Gastroesophageal sphincter (tissue), 4 donors: ENCODE data around the gene CAPS. TPM values are rescaled to one million over a fixed set of nuclear protein-coding genes. Genes with fewer than 3 reads are reported as not detected.

Source experiments
- ATAC-seq: fragments of 150-250 bp; one replicate; pipeline ENCODE4 v1.9.1; 2016; ENCODE audit warnings: mild to moderate bottlenecking, moderate library complexity
- H3K27ac ChIP-seq, 4 donors: fragments of 200-600 bp; sonication (generic) in 3 of 4; 1 replicate in 3 of 4; 2 replicates in 1 of 4; pipeline ENCODE4 v1.5.1; 2016 to 2019
- H3K27me3 ChIP-seq: fragments of 200-600 bp; sonication (generic); one replicate; pipeline ENCODE4 v1.5.1; 2019
- H3K36me3 ChIP-seq, 2 donors: fragments of 200-600 bp; sonication (generic); one replicate each; pipeline ENCODE4 v1.5.1; 2019; ENCODE audit warnings: control low read depth in 1 of 2
- H3K4me1 ChIP-seq, 3 donors: fragments of 200-600 bp; sonication (generic); 1 replicate in 2 of 3; 2 replicates in 1 of 3; pipeline ENCODE4 v1.5.1; 2016 to 2019; ENCODE audit warnings: control low read depth in 2 of 3
- H3K4me3 ChIP-seq, 2 donors: fragments of 200-600 bp; sonication (generic); one replicate each; pipeline ENCODE4 v1.5.1; 2019; ENCODE audit warnings: mild to moderate bottlenecking in 1 of 2, moderate library complexity in 1 of 2
- H3K9me3 ChIP-seq, 3 donors: fragments of 200-600 bp; sonication (generic); one replicate each; pipeline ENCODE4 v1.5.1; 2017 to 2019; ENCODE audit warnings: control low read depth in 2 of 3
- EP300 ChIP-seq: sonication (generic); formaldehyde crosslinking; IDR thresholded peaks from one replicate; pipeline ENCODE4 v1.6.1; 2017; ENCODE audit warnings: antibody characterized with exemption, mild to moderate bottlenecking
- POLR2A ChIP-seq, 2 donors: fragments of 450-650 bp; IDR thresholded peaks; one replicate each; pipeline ENCODE4 v1.6.1; 2017; ENCODE audit warnings: antibody characterized with exemption in 2 of 2, mild to moderate bottlenecking in 2 of 2, moderate library complexity in 1 of 2
- POLR2AphosphoS5 ChIP-seq: sonication (generic); formaldehyde crosslinking; IDR thresholded peaks from one replicate; pipeline ENCODE4 v1.6.1; 2017; ENCODE audit warnings: antibody characterized with exemption
- WGBS, 2 donors: methylation state at CpG; one replicate each; pipeline ENCODE4 v1.1.5; 2018; ENCODE audit warnings: low coverage in 1 of 2; 5-methylcytosine and 5-hydroxymethylcytosine counted together
- total RNA-seq, 4 donors: library from RNA; depleted of rRNA; stranded (reverse); fragments of >200 nt; gene quantifications; one replicate each; pipeline ENCODE4 v1.1.0, GENCODE V29; 2016
- TF ChIP-seq, protein P1 (sequence below), 4 experiments: fragments of 200-600 bp in 2 of 4; fragments of 450-650 bp in 2 of 4; sonication (generic) in 1 of 4; IDR thresholded peaks; one replicate each; pipeline ENCODE4 v1.5.1; 2017 to 2019; ENCODE audit warnings: antibody characterized with exemption in 4 of 4, mild to moderate bottlenecking in 2 of 4, moderate library complexity in 2 of 4

The CAPS gene
- total RNA-seq, 4 donors from 2014 or later: 10.0 to 19.6 (median 15.2) TPM

DNA sequence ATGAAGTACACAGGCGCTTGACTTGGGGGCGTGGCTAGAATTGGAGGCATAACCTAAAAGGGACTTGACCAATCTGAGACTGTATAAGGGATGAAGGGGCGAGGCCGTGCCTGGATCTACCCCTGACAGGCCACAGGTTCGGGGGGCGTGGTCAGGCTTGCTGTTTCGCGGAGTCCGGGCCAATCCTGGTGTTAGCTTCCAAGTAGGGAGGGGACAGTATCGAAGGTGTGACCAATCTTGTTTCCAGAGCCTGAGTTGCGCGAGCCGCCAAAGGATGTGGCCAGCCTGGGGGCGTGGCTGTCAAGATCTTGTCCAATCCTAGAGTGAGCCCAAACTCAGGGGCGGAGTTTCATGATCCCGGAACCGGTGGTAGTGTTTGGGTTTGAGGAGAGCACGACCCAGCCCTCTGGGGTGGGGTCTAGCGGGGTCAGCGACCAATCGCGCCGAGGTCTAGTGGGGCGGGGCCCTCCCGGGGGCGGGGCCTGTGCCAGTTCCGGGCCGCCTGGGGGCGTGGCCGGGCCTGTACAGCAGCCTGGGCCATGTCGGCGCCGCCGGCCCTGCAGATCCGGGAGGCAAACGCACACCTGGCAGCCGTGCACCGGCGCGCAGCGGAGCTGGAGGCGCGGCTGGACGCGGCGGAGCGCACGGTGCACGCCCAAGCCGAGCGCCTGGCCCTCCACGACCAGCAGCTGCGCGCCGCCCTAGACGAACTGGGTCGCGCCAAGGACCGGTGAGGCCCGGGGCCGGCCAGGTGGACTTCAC is 9.5 kb upstream of the CAPS start, which contains the start of gene VMAC:
TSS of gene VMAC (plus strand) at position 521 of the 762 bp plus-strand sequence. CDS start at position 540, 19 bp downstream.
- peak within 1 kb of the TSS; percentile 73 to 82 for H3K4me3 ChIP-seq
- H3K4me1 ChIP-seq: peaks cover 0 to 57% (median 22%) of the 10 kb centered on the region in 3 donors
- peak within 1 kb of the TSS; percentile 81 to 94 (median 88) for H3K27ac ChIP-seq
- 2 to 5% methylated on average over 4 to 11 of the region's 61 CpGs for WGBS, 2 donors
- ATAC-seq: peak; percentile 82
- H3K27me3 ChIP-seq: no peaks in the 10 kb centered on the region
- TF ChIP-seq POLR2AphosphoS5 (peak; percentile 43), EP300 (no peak), POLR2A (IDR thresholded peaks at IDR 0.05) (peak; percentile 66 to 67)
- TF ChIP-seq, protein P1, sequence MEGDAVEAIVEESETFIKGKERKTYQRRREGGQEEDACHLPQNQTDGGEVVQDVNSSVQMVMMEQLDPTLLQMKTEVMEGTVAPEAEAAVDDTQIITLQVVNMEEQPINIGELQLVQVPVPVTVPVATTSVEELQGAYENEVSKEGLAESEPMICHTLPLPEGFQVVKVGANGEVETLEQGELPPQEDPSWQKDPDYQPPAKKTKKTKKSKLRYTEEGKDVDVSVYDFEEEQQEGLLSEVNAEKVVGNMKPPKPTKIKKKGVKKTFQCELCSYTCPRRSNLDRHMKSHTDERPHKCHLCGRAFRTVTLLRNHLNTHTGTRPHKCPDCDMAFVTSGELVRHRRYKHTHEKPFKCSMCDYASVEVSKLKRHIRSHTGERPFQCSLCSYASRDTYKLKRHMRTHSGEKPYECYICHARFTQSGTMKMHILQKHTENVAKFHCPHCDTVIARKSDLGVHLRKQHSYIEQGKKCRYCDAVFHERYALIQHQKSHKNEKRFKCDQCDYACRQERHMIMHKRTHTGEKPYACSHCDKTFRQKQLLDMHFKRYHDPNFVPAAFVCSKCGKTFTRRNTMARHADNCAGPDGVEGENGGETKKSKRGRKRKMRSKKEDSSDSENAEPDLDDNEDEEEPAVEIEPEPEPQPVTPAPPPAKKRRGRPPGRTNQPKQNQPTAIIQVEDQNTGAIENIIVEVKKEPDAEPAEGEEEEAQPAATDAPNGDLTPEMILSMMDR (IDR thresholded peaks at IDR 0.05): peak in 2 of 4 experiments; percentile 6 to 27
- H3K9me3 ChIP-seq: no peaks in the 10 kb centered on the region
- peaks cover 0 to 39% of the 10 kb centered on the region in 2 donors for H3K36me3 ChIP-seq

DNA sequence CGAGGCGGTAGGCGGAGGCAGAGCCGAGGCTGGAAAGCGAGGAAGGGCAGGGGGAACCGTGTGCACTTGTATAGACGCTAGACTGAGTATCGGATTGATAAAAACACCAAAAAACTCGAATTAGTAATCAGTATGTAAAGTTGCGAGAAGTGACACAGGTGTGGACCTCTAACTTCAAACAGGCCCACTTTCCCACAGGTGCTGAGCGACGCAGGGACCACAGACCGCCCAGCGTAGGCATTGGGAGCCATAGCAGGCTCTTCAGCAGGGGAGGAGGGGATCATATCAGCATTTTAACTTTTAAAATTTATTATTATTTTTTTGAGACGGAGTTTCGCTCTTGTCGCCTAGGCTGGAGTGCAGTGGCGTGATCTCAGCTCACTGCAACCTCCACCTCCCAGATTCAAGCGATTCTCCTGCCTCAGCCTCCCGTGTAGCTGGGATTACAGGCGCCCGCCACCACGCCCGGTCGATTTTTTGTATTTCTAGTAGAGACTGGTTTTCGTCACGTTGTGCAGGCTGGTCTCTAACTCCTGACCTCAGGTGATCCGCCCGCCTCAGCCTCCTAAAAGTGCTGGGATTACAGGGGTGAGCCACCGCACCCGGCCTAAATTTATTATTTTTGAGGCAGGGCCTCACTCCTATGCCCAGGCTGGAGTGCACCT is 8.8 kb upstream of the CAPS start:
- TF ChIP-seq POLR2AphosphoS5 (no peak), EP300 (no peak), POLR2A (IDR thresholded peaks at IDR 0.05) (no peak)
- TF ChIP-seq, protein P1 (IDR thresholded peaks at IDR 0.05): no peak
- peaks cover 0 to 40% of the 10 kb centered on the region in 2 donors for H3K36me3 ChIP-seq
- H3K27me3 ChIP-seq: no peaks in the 10 kb centered on the region
- no peaks in the 10 kb centered on the region for H3K9me3 ChIP-seq
- 45 to 56% methylated on average over 4 to 24 of the region's 31 CpGs for WGBS, 2 donors
- ATAC-seq: no peak
- peak overlapping the region; percentile 62 to 94 (median 88) for H3K27ac ChIP-seq
- H3K4me1 ChIP-seq: peaks cover 0 to 50% (median 22%) of the 10 kb centered on the region in 3 donors
- H3K4me3 ChIP-seq: peak overlapping the region; percentile 73 to 75

DNA sequence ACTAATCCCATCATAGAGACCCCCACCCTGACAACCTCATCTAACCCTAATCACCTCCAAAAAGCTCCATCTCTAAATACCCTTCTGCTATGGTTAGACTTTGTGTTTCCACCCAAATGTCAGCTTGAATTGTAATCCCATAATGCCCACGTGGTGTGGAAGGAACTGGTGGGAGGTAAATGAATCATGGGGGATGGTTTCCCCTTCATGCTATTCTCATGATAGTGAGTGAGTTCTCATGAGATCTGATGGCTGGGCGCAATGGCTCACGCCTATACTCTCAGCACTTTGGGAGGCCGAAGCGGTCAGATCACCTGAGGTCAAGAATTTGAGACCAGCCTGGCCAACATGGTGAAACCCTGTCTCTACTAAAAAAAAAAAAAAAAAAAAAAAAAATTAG is 6.8 kb upstream of the CAPS start:
- Histone ChIP-seq H3K4me1 (peaks cover 0 to 38% (median 17%) of the 10 kb centered on the region in 3 donors), H3K27ac (no peak overlapping the region), H3K4me3 (no peak overlapping the region), H3K36me3 (peaks cover 0 to 38% of the 10 kb centered on the region in 2 donors), H3K27me3 (no peaks in the 10 kb centered on the region), H3K9me3 (no peaks in the 10 kb centered on the region)
- no peak for TF ChIP-seq EP300
- TF ChIP-seq, protein P1 (IDR thresholded peaks at IDR 0.05): no peak
- no peak for TF ChIP-seq POLR2A (IDR thresholded peaks at IDR 0.05)
- TF ChIP-seq POLR2AphosphoS5: no peak
- ATAC-seq: no peak
- WGBS, 2 donors: 14% methylated on average over 1 of the region's 5 CpGs; no CpG with 5 or more reads in 1 of the 2 donors

DNA sequence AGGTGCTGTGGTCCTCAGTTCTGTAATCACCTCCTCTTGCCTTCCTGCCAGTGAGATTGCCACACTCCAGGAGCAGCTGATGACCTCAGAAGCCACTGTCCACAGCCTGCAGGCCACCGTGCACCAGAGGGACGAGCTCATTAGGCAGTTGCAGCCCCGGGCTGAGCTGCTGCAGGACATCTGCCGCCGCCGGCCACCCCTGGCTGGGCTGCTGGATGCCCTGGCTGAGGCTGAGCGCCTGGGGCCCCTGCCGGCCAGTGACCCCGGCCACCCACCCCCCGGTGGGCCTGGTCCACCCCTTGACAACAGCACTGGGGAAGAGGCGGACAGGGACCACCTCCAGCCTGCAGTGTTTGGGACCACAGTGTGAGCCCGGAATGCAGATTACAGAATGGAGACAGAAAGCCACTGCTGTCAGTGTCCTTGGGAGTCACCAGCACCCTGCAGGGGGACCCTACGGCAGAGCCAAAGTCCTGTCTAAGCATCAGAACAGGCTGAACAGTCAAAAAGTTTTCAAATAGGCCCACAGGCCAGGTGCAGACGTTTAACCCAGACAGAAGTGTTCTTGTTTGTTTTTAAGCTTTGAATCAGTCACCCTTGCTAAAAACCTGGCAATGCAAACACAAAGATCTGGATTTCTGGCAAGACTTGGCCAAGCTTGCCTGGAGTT is 5.1 kb upstream of the CAPS start:
- H3K36me3 ChIP-seq: peaks cover 0 to 41% of the 10 kb centered on the region in 2 donors

More for the DNA sequence above, 5.1 kb upstream of the CAPS start:
- H3K9me3 ChIP-seq: no peaks in the 10 kb centered on the region
- H3K4me3 ChIP-seq: no peak overlapping the region
- peaks cover 0 to 34% (median 12%) of the 10 kb centered on the region in 3 donors for H3K4me1 ChIP-seq
- H3K27me3 ChIP-seq: no peaks in the 10 kb centered on the region
- 25 to 63% methylated on average over 1 to 2 of the region's 14 CpGs for WGBS, 2 donors
- no peak for ATAC-seq
- no peak for TF ChIP-seq POLR2A (IDR thresholded peaks at IDR 0.05)
- no peak for TF ChIP-seq POLR2AphosphoS5
- TF ChIP-seq EP300: no peak
- TF ChIP-seq, protein P1 (IDR thresholded peaks at IDR 0.05): no peak
- no peak overlapping the region for H3K27ac ChIP-seq
